HPDE6-E6E7 (cell line): ENCODE results near the gene USP8.

Experiments used
- DNase-seq: peaks from one replicate; pipeline ENCODE4 v3.0.0; 2011; ENCODE audit warnings: missing footprints; ENCODE audit errors: extremely low spot score

The USP8 gene

GRCh38 chr15:50543556-50543955, 119.4 kb downstream of the USP8 start:
- no peak for DNase-seq

- no peak for DNase-seq
Observed at GRCh38 chr15:50544368-50544767, 120.2 kb downstream of the USP8 start.

GRCh38 chr15:50546566-50546965, 122.4 kb downstream of the USP8 start, which contains the start of gene USP50:
Gene USP50 (minus strand): TSS chr15:50546666. CDS start chr15:50546525, 141 bp downstream.
- no peak for DNase-seq

GRCh38 chr15:50549326-50549725, 125.1 kb downstream of the USP8 start:
- DNase-seq, result no peak

- no peak for DNase-seq
Observed at GRCh38 chr15:50552238-50552637, 128.0 kb downstream of the USP8 start.

- no peak for DNase-seq
Observed at GRCh38 chr15:50556642-50557371, 132.6 kb downstream of the USP8 start.

- DNase-seq, result no peak
Observed at GRCh38 chr15:50558012-50558411, 133.8 kb downstream of the USP8 start.

GRCh38 chr15:50562735-50563640, 138.8 kb downstream of the USP8 start:
- no peak for DNase-seq

- no peak for DNase-seq
Observed at GRCh38 chr15:50563756-50564155, 139.6 kb downstream of the USP8 start.
